HCT116 (cell line): ENCODE results near the gene NOL9. TPM values are rescaled to one million over a fixed set of nuclear protein-coding genes. Genes with fewer than 3 reads are reported as not detected.

Source experiments
- ATAC-seq: fragments of 200-7000 bp; cut with Tn5 transposase; 2 replicates; pipeline ENCODE4 v1.9.1; 2020; ENCODE audit warnings: mild to moderate bottlenecking, moderate library complexity
- BruUV-seq: library from RNA; stranded (reverse); fragments of 400-500 nt; replicated peaks from 2 replicates; lab custom pipeline; 2021; lab: Mats Ljungman, UMichigan
- CTCF ChIA-PET: fragments of 300-600 bp; sonication (Branson Sonifier 250); formaldehyde crosslinking; loops from one replicate; lab custom pipeline; 2021; ENCODE audit warnings: antibody characterized with exemption; lab: Charles Lee
- POLR2A ChIA-PET: fragments of 300-600, 350-600 bp; sonication (Branson Sonifier 250); formaldehyde crosslinking; loops from one replicate; lab custom pipeline; 2021; ENCODE audit warnings: antibody characterized with exemption; lab: Charles Lee
- RAD21 ChIA-PET, 2 experiments: fragments of 300-600 bp; sonication (Branson Sonifier 250); formaldehyde crosslinking; loops; one replicate each; lab custom pipeline; 2023; ENCODE audit warnings: low total read pairs in 2 of 2; ENCODE audit not compliant: uncharacterized antibody in 2 of 2, unreplicated experiment in 2 of 2, low non-redundant PET in 1 of 2; lab: Charles Lee
- DNase-seq: peaks from one replicate; pipeline ENCODE4 v3.0.0-alpha.2; 2010; ENCODE audit warnings: low read depth, low spot score
- H2AFZ ChIP-seq: fragments of 200-600 bp; shearing (Covaris generic), sonication (generic); 2 replicates; pipeline ENCODE4 v1.6.1; 2017; ENCODE audit warnings: low read depth, mixed run types, mixed read lengths, antibody characterized with exemption, low read length; ENCODE audit not compliant: poor library complexity, severe bottlenecking
- H3K27ac ChIP-seq: 2 replicates; pipeline ENCODE4 v1.5.1; 2012; ENCODE audit warnings: low read depth, low read length
- H3K27me3 ChIP-seq: fragments of 200-600 bp; sonication (generic); 2 replicates; pipeline ENCODE4 v1.6.1; 2016; ENCODE audit warnings: mixed run types, low read length, mixed read lengths; ENCODE audit not compliant: insufficient read depth
- H3K36me3 ChIP-seq, 2 experiments: fragments of 200-500 bp in 1 of 2; fragments of 200-600 bp in 1 of 2; sonication (Bioruptor generic) in 1 of 2; sonication (generic) in 1 of 2; 2 replicates each; pipeline versions ENCODE4 v1.5.1 to v1.6.1; 2014 to 2016; ENCODE audit warnings: low read length in 2 of 2, inconsistent platforms in 1 of 2, mixed read lengths in 1 of 2, mixed run types in 1 of 2; ENCODE audit not compliant: insufficient read depth in 2 of 2, control insufficient read depth in 1 of 2
- H3K4me1 ChIP-seq, 2 experiments: fragments of 200-600 bp in 1 of 2; sonication (generic) in 1 of 2; 2 replicates each; pipeline versions ENCODE4 v1.5.1 to v1.6.1; 2012 to 2017; ENCODE audit warnings: low read length in 2 of 2, inconsistent platforms in 1 of 2, mild to moderate bottlenecking in 1 of 2, mixed read lengths in 1 of 2, mixed run types in 1 of 2, moderate library complexity in 1 of 2; ENCODE audit not compliant: insufficient read depth in 2 of 2, control insufficient read depth in 1 of 2
- H3K4me2 ChIP-seq: fragments of 200-600 bp; sonication (generic); 2 replicates; pipeline ENCODE4 v1.6.1; 2017; ENCODE audit warnings: mixed run types, low read length, mixed read lengths
- H3K4me3 ChIP-seq, 2 experiments: fragments of 200-600 bp in 1 of 2; sonication (generic) in 1 of 2; replicated peaks in 1 of 2; 2 replicates each; pipeline ENCODE4 v1.5.1; 2011 to 2016; ENCODE audit warnings: low read length in 2 of 2, control low read depth in 1 of 2, low read depth in 1 of 2, mild to moderate bottlenecking in 1 of 2, mixed read lengths in 1 of 2, mixed run types in 1 of 2
- H3K79me2 ChIP-seq: fragments of 200-600 bp; sonication (generic); 2 replicates; pipeline ENCODE4 v1.6.1; 2017; ENCODE audit warnings: mild to moderate bottlenecking, mixed run types, low read length, moderate library complexity, mixed read lengths; ENCODE audit not compliant: insufficient read depth
- H3K9ac ChIP-seq: fragments of 200-600 bp; sonication (generic); 2 replicates; pipeline ENCODE4 v1.6.1; 2016; ENCODE audit warnings: low read length, mixed read lengths
- H3K9me2 ChIP-seq: fragments of 200-600 bp; sonication (generic), shearing (Covaris generic); 2 replicates; pipeline ENCODE4 v1.6.1; 2017; ENCODE audit warnings: mixed run types, mild to moderate bottlenecking, moderate library complexity; ENCODE audit not compliant: insufficient read depth
- H3K9me3 ChIP-seq, 2 experiments: fragments of 200-500 bp in 1 of 2; fragments of 200-600 bp in 1 of 2; sonication (Bioruptor generic) in 1 of 2; sonication (generic) in 1 of 2; 2 replicates each; pipeline ENCODE4 v1.6.1; 2014 to 2017; ENCODE audit warnings: low read length in 2 of 2, mixed read lengths in 2 of 2, inconsistent platforms in 1 of 2, low read depth in 1 of 2, mild to moderate bottlenecking in 1 of 2, mixed run types in 1 of 2, moderate library complexity in 1 of 2; ENCODE audit not compliant: control insufficient read depth in 1 of 2, insufficient read depth in 1 of 2
- H4K20me1 ChIP-seq: fragments of 200-600 bp; sonication (generic), shearing (Covaris generic); 2 replicates; pipeline ENCODE4 v1.6.1; 2017; ENCODE audit warnings: mixed run types, mild to moderate bottlenecking, moderate library complexity; ENCODE audit not compliant: insufficient read depth
- CEBPB ChIP-seq: IDR thresholded peaks from 2 replicates; pipeline ENCODE4 v1.6.1; 2012; ENCODE audit warnings: low read depth
- CTCF ChIP-seq, 3 experiments: fragments of 200-600 bp in 1 of 3; sonication (generic) in 1 of 3; IDR thresholded peaks in 2 of 3; conservative IDR thresholded peaks in 1 of 3; 2 replicates each; pipeline ENCODE4 v1.5.1; 2012 to 2017; ENCODE audit warnings: low read depth in 2 of 3, low read length in 2 of 3, antibody characterized with exemption in 1 of 3, borderline replicate concordance in 1 of 3, control low read depth in 1 of 3, mild to moderate bottlenecking in 1 of 3, mixed read lengths in 1 of 3, mixed run types in 1 of 3, moderate library complexity in 1 of 3; ENCODE audit not compliant: insufficient read depth in 1 of 3
- EGR1 ChIP-seq: IDR thresholded peaks from 2 replicates; pipeline ENCODE4 v1.6.1; 2012; ENCODE audit warnings: low read depth
- EZH2phosphoT487 ChIP-seq: fragments of 200-600 bp; IDR thresholded peaks from 2 replicates; pipeline ENCODE4 v1.6.1; 2018; ENCODE audit warnings: antibody characterized with exemption, borderline replicate concordance
- FOSL1 ChIP-seq: IDR thresholded peaks from 2 replicates; pipeline ENCODE4 v1.6.1; 2012; ENCODE audit warnings: low read depth
- JUND ChIP-seq: IDR thresholded peaks from 2 replicates; pipeline ENCODE4 v1.6.1; 2012
- POLR2A ChIP-seq: IDR thresholded peaks from 2 replicates; pipeline ENCODE4 v1.7.0; 2011; ENCODE audit warnings: borderline replicate concordance; ENCODE audit not compliant: insufficient read depth, insufficient read length; ENCODE audit errors: extremely low read depth
- SIN3A ChIP-seq: IDR thresholded peaks from 2 replicates; pipeline ENCODE4 v1.6.1; 2012; ENCODE audit warnings: low read depth
- SP1 ChIP-seq: IDR thresholded peaks from 2 replicates; pipeline ENCODE4 v1.6.1; 2012; ENCODE audit warnings: low read depth
- TCF7L2 ChIP-seq: IDR thresholded peaks from 2 replicates; pipeline ENCODE4 v1.7.0; 2011; ENCODE audit warnings: borderline replicate concordance, inconsistent platforms; ENCODE audit not compliant: insufficient read depth, insufficient read length; ENCODE audit errors: extremely low read depth
- YY1 ChIP-seq: IDR thresholded peaks from 2 replicates; pipeline ENCODE4 v1.6.1; 2011; ENCODE audit warnings: low read length, low read depth, moderate library complexity, mild to moderate bottlenecking; ENCODE audit not compliant: insufficient replicate concordance; ENCODE audit errors: extremely low read depth
- intact Hi-C: fragments of 100-400 bp; cut with micrococcal nuclease; formaldehyde crosslinking; loops from 2 replicates; pipeline ENCODE4 v1.10.0; 2022
- total RNA-seq: library from RNA; stranded (reverse); gene quantifications from one replicate; pipeline ENCODE4 v1.2.1, GENCODE V29; 2021; ENCODE audit not compliant: unreplicated experiment
- TF ChIP-seq, protein P1 (sequence below): IDR thresholded peaks from 2 replicates; pipeline ENCODE4 v1.6.1; 2012; ENCODE audit warnings: low read depth
- TF ChIP-seq, protein P2 (sequence below): IDR thresholded peaks from 2 replicates; pipeline ENCODE4 v1.6.1; 2012
- TF ChIP-seq, protein P3 (sequence below): IDR thresholded peaks from 2 replicates; pipeline ENCODE4 v1.6.1; 2012

NOL9 gene
- total RNA-seq, 1 experiment from 2014 or later: 46.4 TPM

DNA sequence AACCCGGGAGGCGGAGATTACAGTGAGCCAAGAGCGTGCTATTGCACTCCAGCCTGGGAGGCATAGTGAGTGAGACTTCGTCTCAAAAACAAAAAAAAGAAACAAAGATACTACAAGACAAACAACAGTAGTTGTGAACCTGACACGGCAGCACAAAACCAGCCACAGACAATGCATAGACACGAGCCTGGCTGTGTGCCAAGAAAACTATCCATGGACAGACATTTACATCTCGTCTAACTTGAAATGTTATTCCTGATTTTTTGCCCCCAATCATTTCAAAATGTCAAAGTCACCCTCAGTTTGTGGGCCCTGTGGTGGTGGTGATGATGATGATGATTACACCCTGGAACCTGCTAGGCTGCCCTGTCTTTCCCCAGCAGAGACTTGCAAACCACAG is 42.0 kb upstream of the NOL9 start (continued):
- TF ChIP-seq, protein P1, sequence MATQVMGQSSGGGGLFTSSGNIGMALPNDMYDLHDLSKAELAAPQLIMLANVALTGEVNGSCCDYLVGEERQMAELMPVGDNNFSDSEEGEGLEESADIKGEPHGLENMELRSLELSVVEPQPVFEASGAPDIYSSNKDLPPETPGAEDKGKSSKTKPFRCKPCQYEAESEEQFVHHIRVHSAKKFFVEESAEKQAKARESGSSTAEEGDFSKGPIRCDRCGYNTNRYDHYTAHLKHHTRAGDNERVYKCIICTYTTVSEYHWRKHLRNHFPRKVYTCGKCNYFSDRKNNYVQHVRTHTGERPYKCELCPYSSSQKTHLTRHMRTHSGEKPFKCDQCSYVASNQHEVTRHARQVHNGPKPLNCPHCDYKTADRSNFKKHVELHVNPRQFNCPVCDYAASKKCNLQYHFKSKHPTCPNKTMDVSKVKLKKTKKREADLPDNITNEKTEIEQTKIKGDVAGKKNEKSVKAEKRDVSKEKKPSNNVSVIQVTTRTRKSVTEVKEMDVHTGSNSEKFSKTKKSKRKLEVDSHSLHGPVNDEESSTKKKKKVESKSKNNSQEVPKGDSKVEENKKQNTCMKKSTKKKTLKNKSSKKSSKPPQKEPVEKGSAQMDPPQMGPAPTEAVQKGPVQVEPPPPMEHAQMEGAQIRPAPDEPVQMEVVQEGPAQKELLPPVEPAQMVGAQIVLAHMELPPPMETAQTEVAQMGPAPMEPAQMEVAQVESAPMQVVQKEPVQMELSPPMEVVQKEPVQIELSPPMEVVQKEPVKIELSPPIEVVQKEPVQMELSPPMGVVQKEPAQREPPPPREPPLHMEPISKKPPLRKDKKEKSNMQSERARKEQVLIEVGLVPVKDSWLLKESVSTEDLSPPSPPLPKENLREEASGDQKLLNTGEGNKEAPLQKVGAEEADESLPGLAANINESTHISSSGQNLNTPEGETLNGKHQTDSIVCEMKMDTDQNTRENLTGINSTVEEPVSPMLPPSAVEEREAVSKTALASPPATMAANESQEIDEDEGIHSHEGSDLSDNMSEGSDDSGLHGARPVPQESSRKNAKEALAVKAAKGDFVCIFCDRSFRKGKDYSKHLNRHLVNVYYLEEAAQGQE: no peak

GRCh38 chr1:6594977-6595740 is 40.8 kb upstream of the NOL9 start:
- POLR2A ChIA-PET: no interaction called here
- H3K27ac ChIP-seq: no peak overlapping the region
- peaks cover under 1 to 5% of the 10 kb centered on the region in 2 experiments; a peak in 3 of 4 replicates for H3K4me1 ChIP-seq
- no TSS peak for BruUV-seq
- H3K36me3 ChIP-seq: peaks cover 23 to 84% of the 10 kb centered on the region in 2 experiments; a peak in 3 of 4 replicates
- RAD21 ChIA-PET: no interaction called here
- intact Hi-C loops: no loop called here
- H3K4me3 ChIP-seq: no peak overlapping the region
- no peaks in the 10 kb centered on the region for H3K9me2 ChIP-seq
- H3K9ac ChIP-seq: no peak overlapping the region
- TF ChIP-seq FOSL1 (no peak), CEBPB (no peak), EZH2phosphoT487 (no peak), TCF7L2 (no peak), POLR2A (no peak), SP1 (no peak), JUND (no peak), CTCF (IDR thresholded peaks at IDR 0.05 in 2 of 3, conservative IDR thresholded peaks at IDR 0.05 in 1 of 3; ENCODE audit: borderline replicate concordance in 1 of 3, insufficient read depth in 1 of 3, low read depth in 2 of 3, low read length in 2 of 3) (no peak), YY1 (no peak), SIN3A (no peak), EGR1 (no peak)
- TF ChIP-seq, protein P2, sequence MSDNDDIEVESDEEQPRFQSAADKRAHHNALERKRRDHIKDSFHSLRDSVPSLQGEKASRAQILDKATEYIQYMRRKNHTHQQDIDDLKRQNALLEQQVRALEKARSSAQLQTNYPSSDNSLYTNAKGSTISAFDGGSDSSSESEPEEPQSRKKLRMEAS: no peak
- TF ChIP-seq, protein P1: no peak
- TF ChIP-seq, protein P3, sequence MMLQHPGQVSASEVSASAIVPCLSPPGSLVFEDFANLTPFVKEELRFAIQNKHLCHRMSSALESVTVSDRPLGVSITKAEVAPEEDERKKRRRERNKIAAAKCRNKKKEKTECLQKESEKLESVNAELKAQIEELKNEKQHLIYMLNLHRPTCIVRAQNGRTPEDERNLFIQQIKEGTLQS: no peak
- no peak overlapping the region for H2AFZ ChIP-seq
- H3K27me3 ChIP-seq: no peaks in the 10 kb centered on the region
- ATAC-seq (no peak), DNase-seq (no peak)
- H3K9me3 ChIP-seq: no peaks in the 10 kb centered on the region
- H3K79me2 ChIP-seq: peaks cover 77% of the 10 kb centered on the region
- CTCF ChIA-PET: no interaction called here
- H4K20me1 ChIP-seq: peaks cover 9% of the 10 kb centered on the region; the same call in 1 of the 2 replicates
- H3K4me2 ChIP-seq: no peak overlapping the region
